Adrenal gland (tissue), 5 donors: Measurements from ENCODE around the gene CORO1A.

Experiments
- POLR2A ChIP-seq, 2 donors: fragments of 450-650 bp; IDR thresholded peaks; one replicate each; pipeline ENCODE4 v1.6.1; 2017; ENCODE audit warnings: antibody characterized with exemption in 2 of 2, mild to moderate bottlenecking in 2 of 2, moderate library complexity in 1 of 2
- TF ChIP-seq, protein P1 (sequence below), 6 experiments: fragments of 450-650 bp in 4 of 6; fragments of 200-600 bp in 2 of 6; sonication (generic) in 1 of 6; IDR thresholded peaks; 1 replicate in 5 of 6; 2 replicates in 1 of 6; pipeline versions ENCODE4 v1.5.1 to v1.8.0; 2016 to 2021; ENCODE audit warnings: antibody characterized with exemption in 6 of 6, mild to moderate bottlenecking in 2 of 6, moderate library complexity in 1 of 6
- donor health status: DM: no; HTN: no; CAD: no.

- TF ChIP-seq, protein P1, sequence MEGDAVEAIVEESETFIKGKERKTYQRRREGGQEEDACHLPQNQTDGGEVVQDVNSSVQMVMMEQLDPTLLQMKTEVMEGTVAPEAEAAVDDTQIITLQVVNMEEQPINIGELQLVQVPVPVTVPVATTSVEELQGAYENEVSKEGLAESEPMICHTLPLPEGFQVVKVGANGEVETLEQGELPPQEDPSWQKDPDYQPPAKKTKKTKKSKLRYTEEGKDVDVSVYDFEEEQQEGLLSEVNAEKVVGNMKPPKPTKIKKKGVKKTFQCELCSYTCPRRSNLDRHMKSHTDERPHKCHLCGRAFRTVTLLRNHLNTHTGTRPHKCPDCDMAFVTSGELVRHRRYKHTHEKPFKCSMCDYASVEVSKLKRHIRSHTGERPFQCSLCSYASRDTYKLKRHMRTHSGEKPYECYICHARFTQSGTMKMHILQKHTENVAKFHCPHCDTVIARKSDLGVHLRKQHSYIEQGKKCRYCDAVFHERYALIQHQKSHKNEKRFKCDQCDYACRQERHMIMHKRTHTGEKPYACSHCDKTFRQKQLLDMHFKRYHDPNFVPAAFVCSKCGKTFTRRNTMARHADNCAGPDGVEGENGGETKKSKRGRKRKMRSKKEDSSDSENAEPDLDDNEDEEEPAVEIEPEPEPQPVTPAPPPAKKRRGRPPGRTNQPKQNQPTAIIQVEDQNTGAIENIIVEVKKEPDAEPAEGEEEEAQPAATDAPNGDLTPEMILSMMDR (IDR thresholded peaks at IDR 0.05): no peak
- no peak for TF ChIP-seq POLR2A (IDR thresholded peaks at IDR 0.05)
Measured at GRCh38 chr16:30136971-30137605, 46.3 kb upstream of the CORO1A start.
